ENCODE measurements around the gene CRYBA1. TPM values are rescaled to one million over a fixed set of nuclear protein-coding genes. Genes with fewer than 3 reads are reported as not detected.

CRYBA1 gene
- total RNA-seq, 1 experiment from 2014 or later = not detected

- TF ChIP-seq EZH2 (IDR thresholded peaks at IDR 0.05; ENCODE audit: borderline replicate concordance, low read depth, low read length, poor library complexity, severe bottlenecking) (no peak), CTCF (conservative IDR thresholded peaks at IDR 0.05; ENCODE audit: low read depth, low read length) (peak; percentile 59)
- POLR2A ChIA-PET (ENCODE audit: low non-redundant PET) = interaction anchor here (0.6 kb wide), 1 partner anchor 100 kb away, joined by 9 read pairs; no protein-coding TSS in a partner anchor
- no peaks in the 10 kb centered on the region for H3K27me3 ChIP-seq (replicated peaks; ENCODE audit: insufficient read depth, low read depth, low read length, poor library complexity)
- intact Hi-C loops (cut with micrococcal nuclease; ENCODE audit: unreplicated experiment) = no loop called here
- H3K36me3 ChIP-seq (ENCODE audit: insufficient read depth, low read length, poor library complexity, severe bottlenecking) = peaks cover 7% of the 10 kb centered on the region
- no peaks in the 10 kb centered on the region for H3K9me3 ChIP-seq (ENCODE audit: low read depth, low read length, poor library complexity, severe bottlenecking)
- no peak overlapping the region for H3K27ac ChIP-seq (ENCODE audit: low read depth, low read length, poor library complexity, severe bottlenecking)
- no TSS peak for BruUV-seq (replicated peaks)
- CTCF ChIA-PET = interaction anchor here (0.6 to 2.0 kb wide), 3 partner anchors 12 to 135 kb away, joined by 3 to 5 read pairs (median 3); no protein-coding TSS in a partner anchor
- H3K4me1 ChIP-seq (ENCODE audit: insufficient read depth, low read length, poor library complexity, severe bottlenecking) = peaks cover 7% of the 10 kb centered on the region
- DNase-seq (ENCODE audit: low spot score) = peak; percentile 59
- no peak overlapping the region for H3K4me3 ChIP-seq (ENCODE audit: low read depth, low read length, poor library complexity, severe bottlenecking)
Measured at GRCh38 chr17:29252101-29252791, 5.6 kb downstream of the CRYBA1 start.

- intact Hi-C loops (cut with micrococcal nuclease; ENCODE audit: unreplicated experiment) = no loop called here
- POLR2A ChIA-PET (ENCODE audit: low non-redundant PET) = no interaction called here
Measured at GRCh38 chr17:29253037-29253436, 6.4 kb downstream of the CRYBA1 start.

GRCh38 chr17:29255926-29256522 is 9.4 kb downstream of the CRYBA1 start:
- TF ChIP-seq CTCF (conservative IDR thresholded peaks at IDR 0.05; ENCODE audit: low read depth, low read length) = no peak
- TF ChIP-seq EZH2 (IDR thresholded peaks at IDR 0.05; ENCODE audit: borderline replicate concordance, low read depth, low read length, poor library complexity, severe bottlenecking) = no peak
- H3K27ac ChIP-seq (ENCODE audit: low read depth, low read length, poor library complexity, severe bottlenecking) = no peak overlapping the region
- ChIA-PET CTCF (no interaction called here), POLR2A (ENCODE audit: low non-redundant PET) (no interaction called here)
- no peak for DNase-seq (ENCODE audit: low spot score)
- no peak overlapping the region for H3K4me3 ChIP-seq (ENCODE audit: low read depth, low read length, poor library complexity, severe bottlenecking)
- H3K36me3 ChIP-seq (ENCODE audit: insufficient read depth, low read length, poor library complexity, severe bottlenecking) = peaks cover 22% of the 10 kb centered on the region
- H3K4me1 ChIP-seq (ENCODE audit: insufficient read depth, low read length, poor library complexity, severe bottlenecking) = peaks cover 20% of the 10 kb centered on the region
- no peaks in the 10 kb centered on the region for H3K9me3 ChIP-seq (ENCODE audit: low read depth, low read length, poor library complexity, severe bottlenecking)
- intact Hi-C loops (cut with micrococcal nuclease; ENCODE audit: unreplicated experiment) = no loop called here
- BruUV-seq (replicated peaks) = no TSS peak
- no peaks in the 10 kb centered on the region for H3K27me3 ChIP-seq (replicated peaks; ENCODE audit: insufficient read depth, low read depth, low read length, poor library complexity)

More at GRCh38 chr17:29253037-29253436, 6.4 kb downstream of the CRYBA1 start:
- Histone ChIP-seq H3K27ac (ENCODE audit: low read depth, low read length, poor library complexity, severe bottlenecking) (no peak overlapping the region), H3K27me3 (replicated peaks; ENCODE audit: insufficient read depth, low read depth, low read length, poor library complexity) (no peaks in the 10 kb centered on the region), H3K9me3 (ENCODE audit: low read depth, low read length, poor library complexity, severe bottlenecking) (no peaks in the 10 kb centered on the region), H3K4me1 (ENCODE audit: insufficient read depth, low read length, poor library complexity, severe bottlenecking) (peaks cover 14% of the 10 kb centered on the region), H3K36me3 (ENCODE audit: insufficient read depth, low read length, poor library complexity, severe bottlenecking) (peaks cover 7% of the 10 kb centered on the region), H3K4me3 (ENCODE audit: low read depth, low read length, poor library complexity, severe bottlenecking) (no peak overlapping the region)
- TF ChIP-seq CTCF (conservative IDR thresholded peaks at IDR 0.05; ENCODE audit: low read depth, low read length) = peak; percentile 18; the same call in 1 of the 2 replicates
- no peak for TF ChIP-seq EZH2 (IDR thresholded peaks at IDR 0.05; ENCODE audit: borderline replicate concordance, low read depth, low read length, poor library complexity, severe bottlenecking)
- no TSS peak for BruUV-seq (replicated peaks)
- CTCF ChIA-PET = no interaction called here
- no peak for DNase-seq (ENCODE audit: low spot score)

Measured in A673 (cell line).